ENCODE data around the gene TRAPPC10. TPM values are rescaled to one million over a fixed set of nuclear protein-coding genes. Genes with fewer than 3 reads are reported as not detected.

Gene TRAPPC10
- total RNA-seq, 1 donor from 2014 or later, result 16.8 TPM

- Histone ChIP-seq H3K36me3 (ENCODE audit: control insufficient read depth, insufficient read depth, low read length) (peaks cover 13% of the 10 kb centered on the region), H3K4me3 (ENCODE audit: low read depth, low read length) (no peak overlapping the region), H3K27me3 (ENCODE audit: control insufficient read depth, insufficient read depth, low read length) (no peaks in the 10 kb centered on the region)
- no peak for TF ChIP-seq CTCF (IDR thresholded peaks at IDR 0.05; ENCODE audit: insufficient read depth, low read length, severe bottlenecking)
- FAIRE-seq, result no peak
- DNase-seq (ENCODE audit: low read depth), result no peak
Measured at GRCh38 chr21:44057960-44058651, 46.0 kb downstream of the TRAPPC10 start.

GRCh38 chr21:44058652-44058964 lies 46.5 kb downstream of the TRAPPC10 start:
- no peaks in the 10 kb centered on the region for H3K27me3 ChIP-seq (ENCODE audit: control insufficient read depth, insufficient read depth, low read length)
- no peak for TF ChIP-seq CTCF (IDR thresholded peaks at IDR 0.05; ENCODE audit: insufficient read depth, low read length, severe bottlenecking)
- no peak overlapping the region for H3K4me3 ChIP-seq (ENCODE audit: low read depth, low read length)
- DNase-seq (ENCODE audit: low read depth), result no peak
- H3K36me3 ChIP-seq (ENCODE audit: control insufficient read depth, insufficient read depth, low read length), result peaks cover 15% of the 10 kb centered on the region
- no peak for FAIRE-seq

GRCh38 chr21:44058981-44059380 lies 46.9 kb downstream of the TRAPPC10 start:
- peaks cover 15% of the 10 kb centered on the region for H3K36me3 ChIP-seq (ENCODE audit: control insufficient read depth, insufficient read depth, low read length)
- no peak for TF ChIP-seq CTCF (IDR thresholded peaks at IDR 0.05; ENCODE audit: insufficient read depth, low read length, severe bottlenecking)
- no peak for FAIRE-seq
- H3K4me3 ChIP-seq (ENCODE audit: low read depth, low read length), result no peak overlapping the region
- DNase-seq (ENCODE audit: low read depth), result no peak
- no peaks in the 10 kb centered on the region for H3K27me3 ChIP-seq (ENCODE audit: control insufficient read depth, insufficient read depth, low read length)

- H3K27me3 ChIP-seq (ENCODE audit: control insufficient read depth, insufficient read depth, low read length), result no peaks in the 10 kb centered on the region
- DNase-seq (ENCODE audit: low read depth), result no peak
- H3K36me3 ChIP-seq (ENCODE audit: control insufficient read depth, insufficient read depth, low read length), result peaks cover 15% of the 10 kb centered on the region
- H3K4me3 ChIP-seq (ENCODE audit: low read depth, low read length), result no peak overlapping the region
- FAIRE-seq, result no peak
- TF ChIP-seq CTCF (IDR thresholded peaks at IDR 0.05; ENCODE audit: insufficient read depth, low read length, severe bottlenecking), result no peak
Measured at GRCh38 chr21:44059710-44060109, 47.6 kb downstream of the TRAPPC10 start.

GRCh38 chr21:44062380-44062779 lies 50.3 kb downstream of the TRAPPC10 start:
- H3K27me3 ChIP-seq (ENCODE audit: control insufficient read depth, insufficient read depth, low read length), result no peaks in the 10 kb centered on the region
- DNase-seq (ENCODE audit: low read depth), result no peak
- no peak for FAIRE-seq
- no peak for TF ChIP-seq CTCF (IDR thresholded peaks at IDR 0.05; ENCODE audit: insufficient read depth, low read length, severe bottlenecking)
- peaks cover 14% of the 10 kb centered on the region for H3K36me3 ChIP-seq (ENCODE audit: control insufficient read depth, insufficient read depth, low read length)
- H3K4me3 ChIP-seq (ENCODE audit: low read depth, low read length), result no peak overlapping the region
